SK-N-SH treated with all-trans-retinoic acid at 6 μM for 48 hours (cell line): Measurements from ENCODE around the gene KCNIP4.

Experiments
- ATAC-seq: fragments of 200-7000 bp; cut with Tn5 transposase; 3 replicates; pipeline ENCODE4 v1.9.1; 2020; ENCODE audit warnings: mild to moderate bottlenecking, moderate library complexity
- ARNTL ChIP-seq: fragments of 450-650 bp; formaldehyde crosslinking; IDR thresholded peaks from 2 replicates; pipeline ENCODE4 v1.5.0; 2020; ENCODE audit warnings: low read depth, mild to moderate bottlenecking, moderate library complexity, borderline replicate concordance
- BACH2 ChIP-seq: fragments of 250-450 bp; sonication (Bioruptor Pico); IDR thresholded peaks from 2 replicates; pipeline ENCODE4 v1.9.0; 2021; ENCODE audit warnings: mild to moderate bottlenecking, borderline replicate concordance
- CREB5 ChIP-seq: fragments of 250-450 bp; sonication (Bioruptor Pico); IDR thresholded peaks from 2 replicates; pipeline ENCODE4 v1.5.1; 2020; ENCODE audit warnings: low read depth, mild to moderate bottlenecking, moderate library complexity
- CSDC2 ChIP-seq: fragments of 250-450 bp; sonication (Bioruptor Pico); IDR thresholded peaks from 2 replicates; pipeline ENCODE4 v1.5.0; 2020; ENCODE audit warnings: mild to moderate bottlenecking, moderate library complexity
- CSRNP3 ChIP-seq: fragments of 250-450 bp; sonication (Bioruptor Pico); IDR thresholded peaks from 2 replicates; pipeline ENCODE4 v1.5.1; 2021; ENCODE audit warnings: mild to moderate bottlenecking, moderate library complexity
- ESRRG ChIP-seq: fragments of 250-450 bp; sonication (Bioruptor Pico); IDR thresholded peaks from 2 replicates; pipeline ENCODE4 v1.6.1; 2021; ENCODE audit warnings: mild to moderate bottlenecking
- GLIS3 ChIP-seq: fragments of 250-450 bp; sonication (Bioruptor Pico); IDR thresholded peaks from 2 replicates; pipeline ENCODE4 v1.5.0; 2020; ENCODE audit warnings: mild to moderate bottlenecking, moderate library complexity
- ISL1 ChIP-seq: fragments of 250-450 bp; sonication (Bioruptor Pico); IDR thresholded peaks from 2 replicates; pipeline ENCODE4 v2.1.2; 2022; ENCODE audit warnings: mild to moderate bottlenecking, moderate library complexity
- OSR1 ChIP-seq: fragments of 250-450 bp; sonication (Bioruptor Pico); IDR thresholded peaks from 2 replicates; pipeline ENCODE4 v1.8.0; 2022; ENCODE audit warnings: moderate library complexity, mild to moderate bottlenecking, inconsistent platforms
- PATZ1 ChIP-seq: fragments of 250-450 bp; sonication (Bioruptor Pico); IDR thresholded peaks from 2 replicates; pipeline ENCODE4 v1.8.0; 2020; ENCODE audit warnings: mild to moderate bottlenecking, moderate library complexity, borderline replicate concordance
- POU6F1 ChIP-seq: fragments of 250-450 bp; sonication (Bioruptor Pico); IDR thresholded peaks from 2 replicates; pipeline ENCODE4 v1.8.0; 2021; ENCODE audit warnings: low read depth, mild to moderate bottlenecking, moderate library complexity, borderline replicate concordance
- PPARA ChIP-seq: fragments of 250-450 bp; sonication (Bioruptor Pico); IDR thresholded peaks from 2 replicates; pipeline ENCODE4 v1.5.0; 2020; ENCODE audit warnings: mild to moderate bottlenecking, borderline replicate concordance
- RARB ChIP-seq: fragments of 250-450 bp; sonication (Bioruptor Pico); IDR thresholded peaks from 2 replicates; pipeline ENCODE4 v1.8.0; 2021; ENCODE audit warnings: mild to moderate bottlenecking, moderate library complexity
- SNAI2 ChIP-seq: fragments of 250-450 bp; sonication (Bioruptor Pico); IDR thresholded peaks from 2 replicates; pipeline ENCODE4 v1.5.0; 2020; ENCODE audit warnings: mild to moderate bottlenecking, moderate library complexity
- TCF4 ChIP-seq: fragments of 250-450 bp; sonication (Bioruptor Pico); IDR thresholded peaks from 2 replicates; pipeline ENCODE4 v1.8.0; 2021; ENCODE audit warnings: mild to moderate bottlenecking, moderate library complexity, borderline replicate concordance
- TOX ChIP-seq: fragments of 250-450 bp; sonication (Bioruptor Pico); IDR thresholded peaks from 2 replicates; pipeline ENCODE4 v1.8.0; 2021; ENCODE audit warnings: mild to moderate bottlenecking, moderate library complexity, borderline replicate concordance
- TSHZ2 ChIP-seq: fragments of 250-450 bp; sonication (Bioruptor Pico); IDR thresholded peaks from 2 replicates; pipeline ENCODE4 v1.5.0; 2020; ENCODE audit warnings: mild to moderate bottlenecking, moderate library complexity
- ZFP3 ChIP-seq: fragments of 250-450 bp; sonication (Bioruptor Pico); IDR thresholded peaks from 2 replicates; pipeline ENCODE4 v1.5.0; 2020; ENCODE audit warnings: mild to moderate bottlenecking, moderate library complexity
- ZFP30 ChIP-seq: fragments of 450-650 bp; formaldehyde crosslinking; IDR thresholded peaks from 2 replicates; pipeline ENCODE4 v1.5.0; 2022; ENCODE audit warnings: mild to moderate bottlenecking, moderate library complexity
- ZNF565 ChIP-seq: fragments of 450-650 bp; formaldehyde crosslinking; conservative IDR thresholded peaks from 2 replicates; pipeline ENCODE4 v1.5.0; 2020; ENCODE audit warnings: low read depth, mild to moderate bottlenecking, moderate library complexity
- ZNF70 ChIP-seq: fragments of 450-650 bp; formaldehyde crosslinking; IDR thresholded peaks from 2 replicates; pipeline ENCODE4 v1.5.0; 2020; ENCODE audit warnings: mild to moderate bottlenecking, moderate library complexity
- ZNF8 ChIP-seq: fragments of 450-650 bp; formaldehyde crosslinking; IDR thresholded peaks from 2 replicates; pipeline ENCODE4 v1.5.0; 2020; ENCODE audit warnings: mild to moderate bottlenecking, moderate library complexity

The KCNIP4 gene

GRCh38 chr4:21046141-21046540 is 902.4 kb downstream of the KCNIP4 start:
- TF ChIP-seq PATZ1 (CRISPR knock-in tag) (no peak), ZNF70 (no peak), ESRRG (CRISPR knock-in tag) (no peak), ISL1 (CRISPR knock-in tag) (no peak), ZNF8 (CRISPR knock-in tag) (no peak), TCF4 (CRISPR knock-in tag) (no peak), TOX (no peak), ZFP30 (no peak), BACH2 (CRISPR knock-in tag) (no peak), GLIS3 (CRISPR knock-in tag) (no peak), ZNF565 (CRISPR knock-in tag) (no peak), SNAI2 (CRISPR knock-in tag) (no peak), TSHZ2 (CRISPR knock-in tag) (no peak), OSR1 (CRISPR knock-in tag) (no peak), CREB5 (CRISPR knock-in tag) (no peak), CSDC2 (CRISPR knock-in tag) (no peak), ZFP3 (CRISPR knock-in tag) (no peak), PPARA (no peak)
- no peak for ATAC-seq

GRCh38 chr4:21045119-21045518 is 903.5 kb downstream of the KCNIP4 start:
- ATAC-seq, result no peak
- TF ChIP-seq POU6F1 (CRISPR knock-in tag), result no peak
- TF ChIP-seq ZFP30, result no peak
- no peak for TF ChIP-seq TOX
- TF ChIP-seq ZNF8 (CRISPR knock-in tag), result no peak
- no peak for TF ChIP-seq PATZ1 (CRISPR knock-in tag)
- TF ChIP-seq SNAI2 (CRISPR knock-in tag), result no peak
- TF ChIP-seq PPARA, result no peak
- no peak for TF ChIP-seq CSRNP3 (CRISPR knock-in tag)
- no peak for TF ChIP-seq ISL1 (CRISPR knock-in tag)
- TF ChIP-seq CSDC2 (CRISPR knock-in tag), result no peak
- no peak for TF ChIP-seq RARB (CRISPR knock-in tag)
- TF ChIP-seq OSR1 (CRISPR knock-in tag), result no peak
- no peak for TF ChIP-seq ZNF565 (CRISPR knock-in tag)
- no peak for TF ChIP-seq ARNTL
- no peak for TF ChIP-seq BACH2 (CRISPR knock-in tag)
- no peak for TF ChIP-seq GLIS3 (CRISPR knock-in tag)
